ENCODE measurements around the gene SLC2A10.

SLC2A10 gene

GRCh38 chr20:46770330-46771194 is 61.1 kb downstream of the SLC2A10 start:
- peak; percentile 39 for DNase-seq (ENCODE audit: low spot score)

DNA sequence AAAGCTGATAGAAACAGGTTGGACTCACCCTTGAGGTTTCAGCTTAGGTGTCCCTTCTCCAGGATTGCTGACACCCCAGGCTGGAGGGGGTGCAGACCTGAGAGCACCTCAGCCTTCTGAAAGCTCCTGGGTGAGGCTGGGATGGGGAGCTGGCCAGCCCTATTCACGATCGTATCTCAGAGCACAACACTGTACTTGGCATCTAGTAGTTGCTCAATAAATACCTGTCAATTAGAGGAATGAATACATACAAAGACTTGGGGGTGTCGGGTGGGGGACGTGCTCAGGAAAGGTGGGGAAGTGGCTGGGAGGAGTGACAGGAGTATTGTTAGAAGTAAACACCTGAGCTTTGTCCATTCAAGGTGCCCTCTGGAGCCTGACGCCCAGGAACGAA is 61.7 kb downstream of the SLC2A10 start:
- no peak for DNase-seq (ENCODE audit: low spot score)

DNA sequence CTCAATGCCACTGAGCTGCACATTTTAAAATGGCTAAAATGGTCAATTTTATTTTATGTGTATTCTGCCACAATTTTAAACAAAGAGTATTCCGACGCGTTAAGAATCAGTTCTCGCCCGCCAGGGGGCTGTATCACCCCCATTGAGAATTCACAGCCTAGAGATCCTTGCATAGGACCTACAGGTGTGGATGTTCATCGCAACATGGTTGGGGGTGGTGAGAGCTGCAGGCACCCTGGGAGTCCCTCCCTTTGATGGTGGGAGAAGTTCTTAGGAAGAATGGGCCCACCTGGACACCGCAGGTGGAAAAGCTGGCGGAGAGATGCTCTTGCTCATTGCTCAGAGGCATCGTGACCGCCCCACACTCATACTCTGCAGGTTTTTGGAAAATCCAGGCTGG is 63.5 kb downstream of the SLC2A10 start:
- no peak for DNase-seq (ENCODE audit: low spot score)

GRCh38 chr20:46773680-46774079 is 64.2 kb downstream of the SLC2A10 start:
- DNase-seq (ENCODE audit: low spot score), result no peak

DNA sequence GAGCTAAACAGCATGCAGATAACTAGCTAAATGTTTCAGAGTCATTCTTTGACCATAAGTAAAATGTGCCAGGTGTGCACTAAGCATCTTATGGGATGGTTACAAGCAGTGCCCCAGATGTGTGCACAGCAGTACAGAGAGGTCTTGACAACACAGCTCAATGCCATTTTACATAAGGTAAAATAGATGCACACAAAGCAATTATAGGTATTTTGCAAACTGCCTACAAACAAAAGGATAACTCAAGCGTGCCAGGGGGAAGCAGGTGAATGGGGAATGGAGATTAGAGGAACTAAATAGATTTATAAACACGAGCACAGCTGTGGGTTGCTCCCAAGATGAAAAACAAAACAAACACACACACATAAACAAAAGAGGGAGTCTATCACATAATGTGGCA is 64.8 kb downstream of the SLC2A10 start:
- DNase-seq (ENCODE audit: low spot score), result no peak

GRCh38 chr20:46774943-46775560 is 65.6 kb downstream of the SLC2A10 start:
- DNase-seq (ENCODE audit: low spot score), result no peak

DNA sequence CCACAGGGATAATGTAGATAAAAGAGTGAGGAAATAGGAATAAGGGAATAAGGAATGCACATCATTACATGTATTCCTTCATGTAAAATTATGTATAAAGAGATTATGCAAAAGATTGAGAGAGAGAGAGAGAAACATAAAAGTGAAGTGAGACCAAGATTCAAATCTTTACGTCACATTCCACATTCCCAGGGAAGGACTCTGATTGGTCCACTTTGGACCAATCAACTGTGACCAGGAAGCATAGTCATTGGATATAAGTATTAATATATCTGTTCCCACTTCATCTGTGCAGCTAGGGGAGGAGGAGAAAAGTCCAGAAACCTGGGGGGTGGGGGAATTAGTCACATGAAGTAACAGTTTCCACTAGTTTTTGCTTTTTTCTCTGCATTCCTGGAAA is 66.4 kb downstream of the SLC2A10 start:
- no peak for DNase-seq (ENCODE audit: low spot score)

GRCh38 chr20:46777331-46777730 is 67.9 kb downstream of the SLC2A10 start:
- no peak for DNase-seq (ENCODE audit: low spot score)

DNA sequence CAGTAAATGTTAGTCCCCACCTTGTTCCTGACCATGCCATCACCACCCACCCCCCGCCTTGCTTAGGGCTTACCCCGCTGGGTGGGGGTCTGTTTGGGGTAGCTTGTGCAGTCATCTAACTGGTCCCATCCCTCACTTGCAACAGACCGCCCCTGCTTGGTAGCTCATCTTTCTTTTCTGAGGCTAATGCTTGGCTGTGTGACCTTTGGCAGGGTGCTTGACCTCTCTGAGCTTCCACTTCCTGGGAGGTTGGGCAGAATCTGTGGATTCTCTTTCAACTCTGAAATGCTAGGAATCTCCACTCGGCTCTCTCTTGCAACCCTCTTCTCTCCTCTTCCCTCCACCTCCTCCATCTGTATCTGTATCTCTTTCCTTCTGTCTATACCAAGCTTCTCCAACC is 70.4 kb downstream of the SLC2A10 start:
- DNase-seq (ENCODE audit: low spot score), result no peak

GRCh38 chr20:46784436-46785127 is 75.1 kb downstream of the SLC2A10 start:
- DNase-seq (ENCODE audit: low spot score), result peak; percentile 6
